Liver (tissue), 3 donors: Measurements from ENCODE around the gene CARHSP1.

Source experiments
- CTCF ChIP-seq: fragments of 150-350 bp; IDR thresholded peaks from 2 replicates; pipeline ENCODE4 v1.5.1; 2017; ENCODE audit warnings: improper control_type of control experiment, low read depth, low read length; ENCODE audit not compliant: missing input control
- GABPA ChIP-seq, 2 donors: IDR thresholded peaks in 1 of 2; conservative IDR thresholded peaks in 1 of 2; 2 replicates each; pipeline ENCODE4 v1.6.1; 2016; ENCODE audit warnings: antibody characterized with exemption in 2 of 2, mild to moderate bottlenecking in 1 of 2, moderate library complexity in 1 of 2
- JUND ChIP-seq, 2 donors: IDR thresholded peaks; 2 replicates each; pipeline ENCODE4 v1.6.1; 2016; ENCODE audit warnings: antibody characterized with exemption in 2 of 2
- MAX ChIP-seq: IDR thresholded peaks from 2 replicates; pipeline ENCODE4 v1.6.1; 2016; ENCODE audit warnings: antibody characterized with exemption
- REST ChIP-seq: IDR thresholded peaks from 2 replicates; pipeline ENCODE4 v1.6.1; 2016; ENCODE audit warnings: antibody characterized with exemption, mild to moderate bottlenecking
- SP1 ChIP-seq: IDR thresholded peaks from 2 replicates; pipeline ENCODE4 v1.6.1; 2018; ENCODE audit warnings: antibody characterized with exemption, mild to moderate bottlenecking
- TAF1 ChIP-seq: conservative IDR thresholded peaks from 2 replicates; pipeline ENCODE4 v1.6.1; 2016; ENCODE audit warnings: antibody characterized with exemption, mild to moderate bottlenecking
- YY1 ChIP-seq: IDR thresholded peaks from 2 replicates; pipeline ENCODE4 v1.6.1; 2016; ENCODE audit warnings: antibody characterized with exemption, mild to moderate bottlenecking
- ZBTB33 ChIP-seq: IDR thresholded peaks from 2 replicates; pipeline ENCODE4 v1.6.1; 2016; ENCODE audit warnings: antibody characterized with exemption
- donor health status: healthy.
- donor health status: healthy.

DNA sequence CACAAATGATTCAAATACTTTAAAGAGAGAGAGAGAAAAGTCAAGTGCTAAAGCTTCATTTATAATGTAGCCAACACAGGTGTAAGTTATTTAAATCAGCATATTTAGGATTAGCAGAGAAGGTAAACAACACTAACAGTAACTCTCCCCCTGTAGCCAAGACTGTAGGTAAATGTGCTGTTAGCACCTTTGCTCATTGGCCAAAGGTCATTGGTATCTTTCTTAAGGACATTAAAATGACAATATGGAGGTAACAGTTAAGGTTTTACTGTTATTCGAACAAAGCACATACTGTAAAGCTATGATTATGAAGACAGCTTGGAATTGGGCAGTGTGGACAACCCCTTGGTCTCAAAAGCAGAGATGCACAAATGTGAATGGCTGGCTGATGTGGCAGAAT is 42.0 kb upstream of the CARHSP1 start:
- TF ChIP-seq GABPA (IDR thresholded peaks at IDR 0.05 in 1 of 2, conservative IDR thresholded peaks at IDR 0.05 in 1 of 2) (no peak), CTCF (no peak), MAX (no peak), TAF1 (no peak), SP1 (no peak), ZBTB33 (no peak), JUND (IDR thresholded peaks at IDR 0.05) (no peak), REST (no peak), YY1 (no peak)
